ENCODE measurements around the gene SYNJ2. TPM values are rescaled to one million over a fixed set of nuclear protein-coding genes. Genes with fewer than 3 reads are reported as not detected.

Gene SYNJ2
- 1 to 10 TPM; 2.2 to 7.9 (median 3.1) TPM for total RNA-seq

GRCh38 chr6:157981395-157982101 lies at the start of gene SYNJ2:
TSS of gene SYNJ2 (plus strand) at chr6:157981863. CDS start at chr6:157981962, 99 bp downstream.
- TF ChIP-seq CTCF (IDR thresholded peaks at IDR 0.05; ENCODE audit: low read depth) = no peak

GRCh38 chr6:157935786-157936185 lies 45.9 kb upstream of the SYNJ2 start:
- no peak for TF ChIP-seq CTCF (IDR thresholded peaks at IDR 0.05; ENCODE audit: low read depth)

- no peak for TF ChIP-seq CTCF (IDR thresholded peaks at IDR 0.05; ENCODE audit: low read depth)
Observed at GRCh38 chr6:157937318-157937717, 44.3 kb upstream of the SYNJ2 start.

GRCh38 chr6:157937916-157938315 lies 43.7 kb upstream of the SYNJ2 start:
- no peak for TF ChIP-seq CTCF (IDR thresholded peaks at IDR 0.05; ENCODE audit: low read depth)

GRCh38 chr6:157941101-157941863 lies 40.4 kb upstream of the SYNJ2 start:
- TF ChIP-seq CTCF (IDR thresholded peaks at IDR 0.05; ENCODE audit: low read depth) = no peak

GRCh38 chr6:157942351-157942750 lies 39.3 kb upstream of the SYNJ2 start:
- no peak for TF ChIP-seq CTCF (IDR thresholded peaks at IDR 0.05; ENCODE audit: low read depth)

- TF ChIP-seq CTCF (IDR thresholded peaks at IDR 0.05; ENCODE audit: low read depth) = no peak
Observed at GRCh38 chr6:157943249-157943963, 38.3 kb upstream of the SYNJ2 start.
